DOHH2 (cell line): ENCODE measurements around the gene PRDX6.

ENCODE experiments used
- EZH2phosphoT487 ChIP-seq: fragments of 200-600 bp; sonication (generic); IDR thresholded peaks from 2 replicates; pipeline ENCODE4 v1.6.1; 2017; ENCODE audit warnings: borderline replicate concordance, mild to moderate bottlenecking, antibody characterized with exemption, low read length, moderate library complexity, mixed read lengths
- TF ChIP-seq, protein P1 (sequence below): fragments of 200-600 bp; sonication (generic); IDR thresholded peaks from one replicate; pipeline ENCODE4 v1.5.1; 2014; ENCODE audit warnings: antibody characterized with exemption, mild to moderate bottlenecking, low read depth, low read length; ENCODE audit not compliant: poor library complexity, severe bottlenecking

DNA sequence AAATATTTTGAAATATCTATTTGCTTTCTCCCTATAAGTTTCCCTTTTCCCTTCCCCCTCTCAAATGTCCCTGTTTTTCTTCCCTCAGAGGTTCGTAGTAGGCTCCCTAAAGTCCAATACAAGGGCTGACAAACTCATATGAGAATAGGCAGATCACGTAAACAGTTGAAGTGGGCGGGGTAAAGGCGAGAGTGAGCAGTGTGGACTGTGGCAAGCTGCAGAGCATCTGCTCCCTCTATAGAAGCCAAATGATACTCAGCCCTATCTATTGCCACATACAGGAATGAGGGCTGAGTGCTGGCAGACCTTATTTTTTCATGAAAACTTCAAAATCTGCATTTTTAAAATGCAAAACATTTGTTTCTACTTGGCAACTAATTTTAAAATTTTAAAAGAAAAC, 26.3 kb downstream of the PRDX6 start:
- TF ChIP-seq, protein P1, sequence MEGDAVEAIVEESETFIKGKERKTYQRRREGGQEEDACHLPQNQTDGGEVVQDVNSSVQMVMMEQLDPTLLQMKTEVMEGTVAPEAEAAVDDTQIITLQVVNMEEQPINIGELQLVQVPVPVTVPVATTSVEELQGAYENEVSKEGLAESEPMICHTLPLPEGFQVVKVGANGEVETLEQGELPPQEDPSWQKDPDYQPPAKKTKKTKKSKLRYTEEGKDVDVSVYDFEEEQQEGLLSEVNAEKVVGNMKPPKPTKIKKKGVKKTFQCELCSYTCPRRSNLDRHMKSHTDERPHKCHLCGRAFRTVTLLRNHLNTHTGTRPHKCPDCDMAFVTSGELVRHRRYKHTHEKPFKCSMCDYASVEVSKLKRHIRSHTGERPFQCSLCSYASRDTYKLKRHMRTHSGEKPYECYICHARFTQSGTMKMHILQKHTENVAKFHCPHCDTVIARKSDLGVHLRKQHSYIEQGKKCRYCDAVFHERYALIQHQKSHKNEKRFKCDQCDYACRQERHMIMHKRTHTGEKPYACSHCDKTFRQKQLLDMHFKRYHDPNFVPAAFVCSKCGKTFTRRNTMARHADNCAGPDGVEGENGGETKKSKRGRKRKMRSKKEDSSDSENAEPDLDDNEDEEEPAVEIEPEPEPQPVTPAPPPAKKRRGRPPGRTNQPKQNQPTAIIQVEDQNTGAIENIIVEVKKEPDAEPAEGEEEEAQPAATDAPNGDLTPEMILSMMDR = no peak
- TF ChIP-seq EZH2phosphoT487 = no peak
